Prostate gland (tissue), 2 donors: ENCODE results near the gene ANXA2. TPM values are rescaled to one million over a fixed set of nuclear protein-coding genes. Genes with fewer than 3 reads are reported as not detected.
A peak's percentile ranks its signal among the peaks of the same experiment; 100 is the strongest.

ENCODE experiments used
- DNase-seq: peaks from one replicate; pipeline ENCODE4 v3.0.0-alpha.2; 2019; ENCODE audit warnings: low spot score
- H3K27ac ChIP-seq, 2 donors: fragments of 200-600 bp; sonication (generic); 2 replicates each; pipeline ENCODE4 v1.5.1; 2017 to 2019
- H3K27me3 ChIP-seq: fragments of 200-600 bp; sonication (generic); replicated peaks from 2 replicates; pipeline ENCODE4 v1.5.1; 2019; ENCODE audit not compliant: insufficient read depth
- H3K36me3 ChIP-seq, 2 donors: fragments of 200-600 bp; sonication (generic); 1 replicate in 1 of 2; 2 replicates in 1 of 2; pipeline versions ENCODE4 v1.5.1 to v1.8.1; 2017 to 2019
- H3K4me1 ChIP-seq: fragments of 200-600 bp; sonication (generic); replicated peaks from 2 replicates; pipeline ENCODE4 v1.5.1; 2019
- H3K4me3 ChIP-seq, 2 donors: fragments of 200-600 bp; sonication (generic); 2 replicates each; pipeline ENCODE4 v1.5.1; 2017 to 2019
- H3K9me3 ChIP-seq: fragments of 200-600 bp; sonication (generic); 2 replicates; pipeline ENCODE4 v1.5.1; 2017
- POLR2A ChIP-seq: fragments of 450-650 bp; IDR thresholded peaks from one replicate; pipeline ENCODE4 v1.6.1; 2016; ENCODE audit warnings: antibody characterized with exemption, mild to moderate bottlenecking
- POLR2AphosphoS5 ChIP-seq: sonication (generic); formaldehyde crosslinking; IDR thresholded peaks from one replicate; pipeline ENCODE4 v1.6.1; 2017; ENCODE audit warnings: antibody characterized with exemption
- WGBS: methylation state at CpG from one replicate; pipeline ENCODE4 v1.1.5; 2018; 5-methylcytosine and 5-hydroxymethylcytosine counted together
- intact Hi-C: fragments of 100-400 bp; cut with DNase I; formaldehyde crosslinking; loops from one replicate; pipeline ENCODE4 v1.14.2; 2022
- total RNA-seq, 2 donors: library from RNA; depleted of rRNA; stranded (reverse); fragments of >200 nt; gene quantifications; one replicate each; pipeline ENCODE4 v1.1.0, GENCODE V29; 2016
- TF ChIP-seq, protein P1 (sequence below), 4 experiments: fragments of 200-600 bp in 2 of 4; fragments of 450-650 bp in 2 of 4; sonication (generic) in 2 of 4; IDR thresholded peaks; 1 replicate in 3 of 4; 2 replicates in 1 of 4; pipeline ENCODE4 v1.5.1; 2016 to 2019; ENCODE audit warnings: antibody characterized with exemption in 4 of 4, mild to moderate bottlenecking in 2 of 4, moderate library complexity in 2 of 4

The ANXA2 gene
- total RNA-seq, 2 donors from 2014 or later = 404 to 595 TPM

DNA sequence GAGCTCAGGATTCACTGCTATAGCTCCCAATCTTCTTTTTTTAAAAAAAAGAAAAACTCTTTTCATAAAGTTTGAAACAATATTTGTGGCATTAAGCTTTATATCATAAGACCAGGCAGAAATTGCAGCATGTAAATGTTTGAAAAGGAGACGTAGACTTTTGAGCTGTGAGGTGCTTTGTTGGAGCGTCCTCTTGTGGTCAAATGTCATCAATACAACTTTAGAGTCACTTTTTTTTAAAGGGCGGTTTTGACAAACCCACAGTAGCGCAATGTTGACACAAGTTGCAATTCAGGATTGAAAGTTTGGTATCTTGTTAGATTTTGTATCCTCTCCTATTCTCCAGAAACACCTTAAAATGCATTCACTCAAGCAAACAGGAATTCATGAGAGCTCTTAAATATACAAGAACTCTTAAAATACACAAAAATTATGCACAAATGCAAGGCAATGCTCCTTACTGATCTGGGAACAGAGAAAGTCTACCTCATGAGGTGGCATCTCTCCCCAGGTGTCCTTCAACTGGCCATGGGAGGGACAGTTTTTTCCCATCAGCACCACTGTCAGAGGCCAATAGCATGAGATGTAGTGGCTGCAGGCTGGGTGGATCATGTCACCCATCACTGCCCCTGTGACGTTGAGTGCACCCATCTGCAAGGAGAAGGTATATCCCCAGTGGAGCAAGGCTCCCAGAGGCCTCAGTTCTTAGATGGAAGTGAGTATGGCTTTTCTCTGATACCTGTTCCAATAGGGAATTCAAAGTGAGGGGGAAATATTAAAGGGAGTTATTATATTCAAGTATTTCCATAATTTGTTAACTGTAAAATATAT is 70.7 kb downstream of the ANXA2 start:
- Histone ChIP-seq H3K4me1 (no peaks in the 10 kb centered on the region), H3K9me3 (no peaks in the 10 kb centered on the region), H3K27me3 (peaks cover 2% of the 10 kb centered on the region), H3K4me3 (no peak overlapping the region), H3K36me3 (no peaks in the 10 kb centered on the region), H3K27ac (no peak overlapping the region)
- 10% methylated on average over 5 of the region's 5 CpGs for WGBS
- DNase-seq = peak; percentile 33
- intact Hi-C loops = no loop called here
- TF ChIP-seq POLR2AphosphoS5 (peak; percentile 45), POLR2A (no peak)
- TF ChIP-seq, protein P1, sequence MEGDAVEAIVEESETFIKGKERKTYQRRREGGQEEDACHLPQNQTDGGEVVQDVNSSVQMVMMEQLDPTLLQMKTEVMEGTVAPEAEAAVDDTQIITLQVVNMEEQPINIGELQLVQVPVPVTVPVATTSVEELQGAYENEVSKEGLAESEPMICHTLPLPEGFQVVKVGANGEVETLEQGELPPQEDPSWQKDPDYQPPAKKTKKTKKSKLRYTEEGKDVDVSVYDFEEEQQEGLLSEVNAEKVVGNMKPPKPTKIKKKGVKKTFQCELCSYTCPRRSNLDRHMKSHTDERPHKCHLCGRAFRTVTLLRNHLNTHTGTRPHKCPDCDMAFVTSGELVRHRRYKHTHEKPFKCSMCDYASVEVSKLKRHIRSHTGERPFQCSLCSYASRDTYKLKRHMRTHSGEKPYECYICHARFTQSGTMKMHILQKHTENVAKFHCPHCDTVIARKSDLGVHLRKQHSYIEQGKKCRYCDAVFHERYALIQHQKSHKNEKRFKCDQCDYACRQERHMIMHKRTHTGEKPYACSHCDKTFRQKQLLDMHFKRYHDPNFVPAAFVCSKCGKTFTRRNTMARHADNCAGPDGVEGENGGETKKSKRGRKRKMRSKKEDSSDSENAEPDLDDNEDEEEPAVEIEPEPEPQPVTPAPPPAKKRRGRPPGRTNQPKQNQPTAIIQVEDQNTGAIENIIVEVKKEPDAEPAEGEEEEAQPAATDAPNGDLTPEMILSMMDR (IDR thresholded peaks at IDR 0.05) = peak; percentile 64 to 77 (median 73)

DNA sequence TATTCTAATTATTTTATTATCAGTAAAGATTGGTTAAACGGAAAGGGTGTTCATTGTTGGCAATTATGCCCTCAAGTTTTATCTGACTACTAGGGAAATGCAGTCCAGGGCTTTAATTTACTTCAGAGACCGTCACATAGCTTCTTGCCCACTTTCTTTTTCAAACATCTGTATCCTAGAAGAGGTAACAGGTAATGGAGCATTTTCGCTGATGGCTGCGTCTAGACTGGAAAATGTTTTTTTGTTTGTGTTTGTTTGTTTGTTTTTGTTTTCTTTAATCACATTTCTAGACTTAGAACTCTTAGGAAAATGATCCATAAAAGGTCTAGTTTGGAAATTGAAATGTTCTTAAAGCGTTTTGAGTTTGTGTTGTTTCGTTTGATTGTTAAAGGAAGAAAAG is 71.4 kb downstream of the ANXA2 start:
- H3K27me3 ChIP-seq = peaks cover 2% of the 10 kb centered on the region
- H3K36me3 ChIP-seq = no peaks in the 10 kb centered on the region
- 11% methylated on average over 6 of the region's 6 CpGs for WGBS
- H3K27ac ChIP-seq = no peak overlapping the region
- no peak for TF ChIP-seq POLR2AphosphoS5
- TF ChIP-seq, protein P1 (IDR thresholded peaks at IDR 0.05) = no peak
- no peak for TF ChIP-seq POLR2A
- intact Hi-C loops = no loop called here
- no peak for DNase-seq
- H3K9me3 ChIP-seq = no peaks in the 10 kb centered on the region
- no peak overlapping the region for H3K4me3 ChIP-seq
- H3K4me1 ChIP-seq = no peaks in the 10 kb centered on the region

DNA sequence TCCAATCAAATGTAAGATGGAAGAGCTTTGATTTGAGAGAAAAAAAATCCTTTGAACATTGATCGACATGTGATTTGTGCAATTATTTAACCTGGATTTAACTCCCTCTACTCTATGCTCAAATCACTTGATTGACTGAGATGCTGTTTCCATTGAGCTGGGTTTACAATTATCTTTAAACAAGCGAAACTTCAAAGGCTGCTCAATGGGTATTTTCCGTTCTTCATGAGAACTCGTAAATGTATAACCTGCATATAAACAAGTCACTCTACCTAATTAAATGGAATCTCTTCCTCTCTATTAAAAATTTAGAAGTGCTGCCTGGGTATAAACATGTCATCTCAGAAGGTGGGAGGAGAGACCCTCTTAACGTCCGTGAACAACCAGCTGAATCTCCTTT is 71.9 kb downstream of the ANXA2 start:
- TF ChIP-seq POLR2AphosphoS5 (no peak), POLR2A (no peak)
- TF ChIP-seq, protein P1 (IDR thresholded peaks at IDR 0.05) = no peak
- Histone ChIP-seq H3K9me3 (no peaks in the 10 kb centered on the region), H3K27ac (no peak overlapping the region), H3K4me3 (no peak overlapping the region), H3K4me1 (no peaks in the 10 kb centered on the region), H3K36me3 (no peaks in the 10 kb centered on the region), H3K27me3 (peaks cover 2% of the 10 kb centered on the region)
- WGBS = 18% methylated on average over 6 of the region's 6 CpGs
- DNase-seq = no peak
- intact Hi-C loops = no loop called here

GRCh38 chr15:60324706-60325438 is 72.9 kb downstream of the ANXA2 start:
- peaks cover 2% of the 10 kb centered on the region for H3K27me3 ChIP-seq
- no peak overlapping the region for H3K27ac ChIP-seq
- H3K4me1 ChIP-seq = no peaks in the 10 kb centered on the region
- no peak overlapping the region for H3K4me3 ChIP-seq
- H3K9me3 ChIP-seq = no peaks in the 10 kb centered on the region
- intact Hi-C loops = no loop called here
- no peak for DNase-seq
- TF ChIP-seq, protein P1 (IDR thresholded peaks at IDR 0.05) = no peak
- H3K36me3 ChIP-seq = no peaks in the 10 kb centered on the region
- 51% methylated on average over 10 of the region's 10 CpGs for WGBS
